HepG2 (cell line): ENCODE measurements around the gene HDHD3. TPM values are rescaled to one million over a fixed set of nuclear protein-coding genes. Genes with fewer than 3 reads are reported as not detected.

ENCODE experiments used
- ASH2L ChIP-seq: fragments of 300-600, 200-600 bp; sonication (generic); IDR thresholded peaks from 2 replicates; pipeline ENCODE4 v1.7.0; 2017; ENCODE audit warnings: low read depth, mild to moderate bottlenecking, moderate library complexity, mixed read lengths, low read length; ENCODE audit not compliant: insufficient read length
- BRCA1 ChIP-seq: sonication (generic); formaldehyde crosslinking; IDR thresholded peaks from 2 replicates; pipeline ENCODE4 v1.4.0; 2020; ENCODE audit warnings: missing genetic modification reagents
- HNRNPLL ChIP-seq: fragments of 200-400 bp; formaldehyde crosslinking; IDR thresholded peaks from 2 replicates; pipeline ENCODE4 v1.6.1; 2017; ENCODE audit warnings: mild to moderate bottlenecking, low read depth, low read length; ENCODE audit not compliant: poor library complexity, severe bottlenecking
- MLLT10 ChIP-seq: sonication (generic); formaldehyde crosslinking; IDR thresholded peaks from 2 replicates; pipeline ENCODE4 v1.4.0; 2020; ENCODE audit warnings: missing genetic modification reagents
- ONECUT2 ChIP-seq: sonication (generic); formaldehyde crosslinking; IDR thresholded peaks from 2 replicates; pipeline ENCODE4 v1.4.0; 2020; ENCODE audit warnings: missing genetic modification reagents
- POGZ ChIP-seq: sonication (generic); formaldehyde crosslinking; IDR thresholded peaks from 2 replicates; pipeline ENCODE4 v1.4.0; 2020; ENCODE audit warnings: mild to moderate bottlenecking, missing genetic modification reagents
- RBAK ChIP-seq: sonication (generic); formaldehyde crosslinking; IDR thresholded peaks from 2 replicates; pipeline ENCODE4 v1.5.1; 2020; ENCODE audit warnings: mild to moderate bottlenecking, missing genetic modification reagents
- RFX3 ChIP-seq: IDR thresholded peaks from 2 replicates; pipeline ENCODE4 v1.6.1; 2016; ENCODE audit warnings: missing biosample characterization, missing genetic modification reagents
- SMYD3 ChIP-seq: sonication (generic); formaldehyde crosslinking; IDR thresholded peaks from 2 replicates; pipeline ENCODE4 v1.8.1; 2023; ENCODE audit warnings: mild to moderate bottlenecking, missing genetic modification reagents
- SPEN ChIP-seq: sonication (generic); formaldehyde crosslinking; IDR thresholded peaks from 2 replicates; pipeline ENCODE4 v1.5.1; 2020; ENCODE audit warnings: low read depth, mild to moderate bottlenecking, missing genetic modification reagents
- TAF1 ChIP-seq: sonication (generic); formaldehyde crosslinking; IDR thresholded peaks from 2 replicates; pipeline ENCODE4 v1.4.0; 2020; ENCODE audit warnings: missing genetic modification reagents
- ZC3H13 ChIP-seq: sonication (generic); formaldehyde crosslinking; IDR thresholded peaks from 2 replicates; pipeline ENCODE4 v1.8.1; 2023; ENCODE audit warnings: mild to moderate bottlenecking, missing genetic modification reagents, moderate library complexity
- ZNF121 ChIP-seq: sonication (generic); formaldehyde crosslinking; IDR thresholded peaks from 2 replicates; pipeline ENCODE4 v1.5.0; 2020; ENCODE audit warnings: mild to moderate bottlenecking, missing genetic modification reagents
- ZNF343 ChIP-seq: sonication (generic); formaldehyde crosslinking; IDR thresholded peaks from 2 replicates; pipeline ENCODE4 v1.4.0; 2020; ENCODE audit warnings: mild to moderate bottlenecking, missing genetic modification reagents
- ZNF468 ChIP-seq: sonication (generic); formaldehyde crosslinking; IDR thresholded peaks from 2 replicates; pipeline ENCODE4 v1.8.0; 2022; ENCODE audit warnings: mild to moderate bottlenecking, moderate library complexity, missing genetic modification reagents
- ZNF709 ChIP-seq: sonication (generic); formaldehyde crosslinking; IDR thresholded peaks from 2 replicates; pipeline ENCODE4 v1.5.0; 2020; ENCODE audit warnings: mild to moderate bottlenecking, missing genetic modification reagents
- ZNF777 ChIP-seq: sonication (generic); formaldehyde crosslinking; IDR thresholded peaks from 2 replicates; pipeline ENCODE4 v1.4.0; 2020; ENCODE audit warnings: missing genetic modification reagents
- ZNF788 ChIP-seq: sonication (generic); formaldehyde crosslinking; IDR thresholded peaks from 2 replicates; pipeline ENCODE4 v1.5.0; 2020; ENCODE audit warnings: mild to moderate bottlenecking, missing genetic modification reagents, borderline replicate concordance
- ZNF879 ChIP-seq: sonication (generic); formaldehyde crosslinking; IDR thresholded peaks from 2 replicates; pipeline ENCODE4 v1.8.1; 2023; ENCODE audit warnings: missing genetic modification reagents
- polyA plus RNA-seq, 8 experiments: library from polyadenylated mRNA; depleted of rRNA in 3 of 8; stranded (reverse) in 7 of 8; unstranded in 1 of 8; fragments of >200 nt; fragmentation: Illumina TruSeq in 4 of 8; extraction: Trizol in 4 of 8; gene quantifications; 2 replicates each; pipeline versions ENCODE4 v1.2.1 to v1.2.3, GENCODE V29; 2011 to 2016; ENCODE audit warnings: low read depth in 4 of 8, missing spikeins in 1 of 8, mixed read lengths in 1 of 8; ENCODE audit not compliant: insufficient read depth in 1 of 8
- total RNA-seq, 5 experiments: library from RNA; depleted of rRNA; stranded (reverse); fragments of >200 nt; fragmentation: Illumina TruSeq; extraction: Trizol; gene quantifications; 2 replicates each; pipeline ENCODE4 v1.2.3, GENCODE V29; 2016; ENCODE audit warnings: low read depth in 1 of 5
- TF ChIP-seq, protein P1 (sequence below): sonication (generic); formaldehyde crosslinking; conservative IDR thresholded peaks from 2 replicates; pipeline ENCODE4 v1.4.0; 2020; ENCODE audit warnings: missing genetic modification reagents
- TF ChIP-seq, protein P2 (sequence below): sonication (generic); formaldehyde crosslinking; IDR thresholded peaks from 2 replicates; pipeline ENCODE4 v1.4.0; 2020; ENCODE audit warnings: missing genetic modification reagents
- TF ChIP-seq, protein P3 (sequence below): sonication (generic); formaldehyde crosslinking; IDR thresholded peaks from 2 replicates; pipeline ENCODE4 v1.4.0; 2020; ENCODE audit warnings: missing genetic modification reagents; ENCODE audit errors: not compliant biosample characterization
- TF ChIP-seq, protein P4 (sequence below): fragments of 450-650 bp; IDR thresholded peaks from 2 replicates; pipeline ENCODE4 v1.6.1; 2016

The HDHD3 gene
- total and polyA plus RNA-seq, 2 of the 13 experiments (the other 11 are each of a cell fraction or from before 2014, with no cell fraction given) = 23.1 to 38.5 TPM

DNA sequence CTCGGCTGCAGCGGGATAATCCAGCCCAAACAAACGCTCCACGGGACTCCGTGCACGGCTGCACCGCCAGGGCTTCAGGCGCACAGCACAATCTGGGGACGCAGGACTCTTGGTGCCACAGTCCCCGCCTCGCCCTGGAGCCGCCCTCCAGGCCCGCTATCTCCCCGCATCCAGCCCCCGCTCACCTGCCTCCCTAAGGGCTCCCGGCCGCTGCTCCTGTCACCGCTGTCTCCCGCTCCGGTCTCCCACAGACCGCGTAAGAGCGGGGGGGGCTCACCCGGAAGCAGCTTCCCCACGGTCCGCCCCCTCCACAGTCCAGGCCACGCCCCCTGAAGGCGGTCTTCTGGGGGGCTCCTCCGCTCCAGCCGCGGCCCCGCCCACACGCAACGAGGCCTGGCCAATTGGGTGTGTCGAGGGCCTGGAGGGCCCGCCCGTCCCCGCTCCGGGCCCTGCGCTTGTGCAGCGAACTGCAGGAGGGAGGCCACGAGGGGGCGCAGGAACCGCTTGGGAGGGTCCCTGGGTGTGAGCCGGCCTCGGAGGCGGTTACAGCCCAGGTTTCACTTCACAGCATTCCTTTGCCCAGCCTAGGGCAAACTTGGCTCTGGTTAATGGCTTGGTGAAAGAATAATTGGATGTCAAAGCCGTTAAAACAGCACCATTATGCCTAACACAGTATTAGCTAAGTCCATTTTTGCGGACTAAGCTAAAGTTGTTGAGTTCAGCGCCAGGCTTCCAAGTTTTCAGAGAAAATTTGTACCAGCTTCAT is 24.4 kb upstream of the HDHD3 start, which contains the start of gene ALAD (continued):
- peak; percentile 87 for TF ChIP-seq HNRNPLL
- no peak for TF ChIP-seq ZNF879 (CRISPR knock-in tag)
- no peak for TF ChIP-seq ONECUT2 (CRISPR knock-in tag)
- TF ChIP-seq, protein P1, sequence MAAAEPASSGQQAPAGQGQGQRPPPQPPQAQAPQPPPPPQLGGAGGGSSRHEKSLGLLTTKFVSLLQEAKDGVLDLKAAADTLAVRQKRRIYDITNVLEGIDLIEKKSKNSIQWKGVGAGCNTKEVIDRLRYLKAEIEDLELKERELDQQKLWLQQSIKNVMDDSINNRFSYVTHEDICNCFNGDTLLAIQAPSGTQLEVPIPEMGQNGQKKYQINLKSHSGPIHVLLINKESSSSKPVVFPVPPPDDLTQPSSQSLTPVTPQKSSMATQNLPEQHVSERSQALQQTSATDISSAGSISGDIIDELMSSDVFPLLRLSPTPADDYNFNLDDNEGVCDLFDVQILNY (CRISPR knock-in tag) = no peak
- TF ChIP-seq SPEN (CRISPR knock-in tag) = peak; percentile 81
- TF ChIP-seq ZNF777 = peak; percentile 56; the same call in 1 of the 2 replicates
- TF ChIP-seq ZNF788 = peak; percentile 76; the same call in 1 of the 2 replicates
- no peak for TF ChIP-seq ZNF468 (CRISPR knock-in tag)
- TF ChIP-seq BRCA1 (CRISPR knock-in tag) = peak; percentile 86
- TF ChIP-seq SMYD3 (CRISPR knock-in tag) = peak; percentile 79; the same call in 1 of the 2 replicates
- peak; percentile 51; the same call in 1 of the 2 replicates for TF ChIP-seq ZC3H13 (CRISPR knock-in tag)
- peak; percentile 73 for TF ChIP-seq ASH2L
- TF ChIP-seq RFX3 (CRISPR knock-in tag) = no peak
- peak; percentile 82 for TF ChIP-seq ZNF709
- peak; percentile 66; the same call in 1 of the 2 replicates for TF ChIP-seq TAF1
- TF ChIP-seq MLLT10 (CRISPR knock-in tag) = no peak
- no peak for TF ChIP-seq ZNF343 (CRISPR knock-in tag)
- TF ChIP-seq, protein P2, sequence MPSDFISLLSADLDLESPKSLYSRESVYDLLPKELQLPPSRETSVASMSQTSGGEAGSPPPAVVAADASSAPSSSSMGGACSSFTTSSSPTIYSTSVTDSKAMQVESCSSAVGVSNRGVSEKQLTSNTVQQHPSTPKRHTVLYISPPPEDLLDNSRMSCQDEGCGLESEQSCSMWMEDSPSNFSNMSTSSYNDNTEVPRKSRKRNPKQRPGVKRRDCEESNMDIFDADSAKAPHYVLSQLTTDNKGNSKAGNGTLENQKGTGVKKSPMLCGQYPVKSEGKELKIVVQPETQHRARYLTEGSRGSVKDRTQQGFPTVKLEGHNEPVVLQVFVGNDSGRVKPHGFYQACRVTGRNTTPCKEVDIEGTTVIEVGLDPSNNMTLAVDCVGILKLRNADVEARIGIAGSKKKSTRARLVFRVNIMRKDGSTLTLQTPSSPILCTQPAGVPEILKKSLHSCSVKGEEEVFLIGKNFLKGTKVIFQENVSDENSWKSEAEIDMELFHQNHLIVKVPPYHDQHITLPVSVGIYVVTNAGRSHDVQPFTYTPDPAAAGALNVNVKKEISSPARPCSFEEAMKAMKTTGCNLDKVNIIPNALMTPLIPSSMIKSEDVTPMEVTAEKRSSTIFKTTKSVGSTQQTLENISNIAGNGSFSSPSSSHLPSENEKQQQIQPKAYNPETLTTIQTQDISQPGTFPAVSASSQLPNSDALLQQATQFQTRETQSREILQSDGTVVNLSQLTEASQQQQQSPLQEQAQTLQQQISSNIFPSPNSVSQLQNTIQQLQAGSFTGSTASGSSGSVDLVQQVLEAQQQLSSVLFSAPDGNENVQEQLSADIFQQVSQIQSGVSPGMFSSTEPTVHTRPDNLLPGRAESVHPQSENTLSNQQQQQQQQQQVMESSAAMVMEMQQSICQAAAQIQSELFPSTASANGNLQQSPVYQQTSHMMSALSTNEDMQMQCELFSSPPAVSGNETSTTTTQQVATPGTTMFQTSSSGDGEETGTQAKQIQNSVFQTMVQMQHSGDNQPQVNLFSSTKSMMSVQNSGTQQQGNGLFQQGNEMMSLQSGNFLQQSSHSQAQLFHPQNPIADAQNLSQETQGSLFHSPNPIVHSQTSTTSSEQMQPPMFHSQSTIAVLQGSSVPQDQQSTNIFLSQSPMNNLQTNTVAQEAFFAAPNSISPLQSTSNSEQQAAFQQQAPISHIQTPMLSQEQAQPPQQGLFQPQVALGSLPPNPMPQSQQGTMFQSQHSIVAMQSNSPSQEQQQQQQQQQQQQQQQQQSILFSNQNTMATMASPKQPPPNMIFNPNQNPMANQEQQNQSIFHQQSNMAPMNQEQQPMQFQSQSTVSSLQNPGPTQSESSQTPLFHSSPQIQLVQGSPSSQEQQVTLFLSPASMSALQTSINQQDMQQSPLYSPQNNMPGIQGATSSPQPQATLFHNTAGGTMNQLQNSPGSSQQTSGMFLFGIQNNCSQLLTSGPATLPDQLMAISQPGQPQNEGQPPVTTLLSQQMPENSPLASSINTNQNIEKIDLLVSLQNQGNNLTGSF (CRISPR knock-in tag) = no peak
- TF ChIP-seq ZNF121 = no peak
- peak; percentile 89 for TF ChIP-seq POGZ
- no peak for TF ChIP-seq RBAK (CRISPR knock-in tag)
- TF ChIP-seq, protein P3, sequence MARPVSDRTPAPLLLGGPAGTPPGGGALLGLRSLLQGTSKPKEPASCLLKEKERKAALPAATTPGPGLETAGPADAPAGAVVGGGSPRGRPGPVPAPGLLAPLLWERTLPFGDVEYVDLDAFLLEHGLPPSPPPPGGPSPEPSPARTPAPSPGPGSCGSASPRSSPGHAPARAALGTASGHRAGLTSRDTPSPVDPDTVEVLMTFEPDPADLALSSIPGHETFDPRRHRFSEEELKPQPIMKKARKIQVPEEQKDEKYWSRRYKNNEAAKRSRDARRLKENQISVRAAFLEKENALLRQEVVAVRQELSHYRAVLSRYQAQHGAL = no peak
- TF ChIP-seq, protein P4, sequence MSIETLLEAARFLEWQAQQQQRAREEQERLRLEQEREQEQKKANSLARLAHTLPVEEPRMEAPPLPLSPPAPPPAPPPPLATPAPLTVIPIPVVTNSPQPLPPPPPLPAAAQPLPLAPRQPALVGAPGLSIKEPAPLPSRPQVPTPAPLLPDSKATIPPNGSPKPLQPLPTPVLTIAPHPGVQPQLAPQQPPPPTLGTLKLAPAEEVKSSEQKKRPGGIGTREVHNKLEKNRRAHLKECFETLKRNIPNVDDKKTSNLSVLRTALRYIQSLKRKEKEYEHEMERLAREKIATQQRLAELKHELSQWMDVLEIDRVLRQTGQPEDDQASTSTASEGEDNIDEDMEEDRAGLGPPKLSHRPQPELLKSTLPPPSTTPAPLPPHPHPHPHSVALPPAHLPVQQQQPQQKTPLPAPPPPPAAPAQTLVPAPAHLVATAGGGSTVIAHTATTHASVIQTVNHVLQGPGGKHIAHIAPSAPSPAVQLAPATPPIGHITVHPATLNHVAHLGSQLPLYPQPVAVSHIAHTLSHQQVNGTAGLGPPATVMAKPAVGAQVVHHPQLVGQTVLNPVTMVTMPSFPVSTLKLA = peak; percentile 40
